ENCODE data around the gene TRPM2.

TRPM2 gene

DNA sequence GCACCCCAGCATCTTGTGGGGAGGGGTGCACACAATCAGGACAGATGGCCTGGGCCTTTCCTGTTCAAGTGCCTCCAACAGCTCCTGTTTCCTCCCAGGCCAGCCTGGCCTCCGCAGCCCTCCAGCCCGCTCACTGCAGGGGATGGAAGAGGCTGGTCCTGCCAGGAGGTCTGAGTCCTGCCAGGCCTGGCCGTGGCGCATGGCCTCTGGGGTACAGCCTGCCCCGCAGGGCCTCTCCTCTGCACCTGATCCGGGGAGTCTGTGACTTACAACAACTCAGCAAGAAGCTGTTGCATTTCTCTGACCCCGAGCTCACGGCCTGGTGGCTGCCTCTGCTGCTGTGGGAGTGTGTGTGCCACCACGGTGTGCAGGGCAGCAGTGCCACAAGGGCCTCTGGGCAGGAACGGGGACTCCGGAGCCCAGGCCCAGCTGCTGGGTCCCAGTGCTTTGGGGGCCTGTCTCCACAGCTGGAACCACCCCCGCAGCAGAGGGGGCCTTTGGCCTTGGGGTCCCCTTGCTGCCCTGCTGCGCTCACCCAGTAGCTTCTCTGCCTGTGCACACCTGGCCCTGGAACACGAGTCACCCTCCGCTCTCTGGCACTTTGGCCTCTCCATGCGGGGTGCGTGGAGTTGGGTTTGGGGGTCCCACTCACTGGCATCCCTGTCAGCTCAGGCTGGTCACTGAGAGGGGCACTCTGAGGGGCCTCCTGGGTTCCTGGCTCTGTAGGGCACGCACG, 84.4 kb downstream of the TRPM2 start:
- DNase-seq: peak in 5 of 10 donors; percentile 4 to 76 (median 49)
- intact Hi-C loops (cut with DNase I): no loop called here

DNA sequence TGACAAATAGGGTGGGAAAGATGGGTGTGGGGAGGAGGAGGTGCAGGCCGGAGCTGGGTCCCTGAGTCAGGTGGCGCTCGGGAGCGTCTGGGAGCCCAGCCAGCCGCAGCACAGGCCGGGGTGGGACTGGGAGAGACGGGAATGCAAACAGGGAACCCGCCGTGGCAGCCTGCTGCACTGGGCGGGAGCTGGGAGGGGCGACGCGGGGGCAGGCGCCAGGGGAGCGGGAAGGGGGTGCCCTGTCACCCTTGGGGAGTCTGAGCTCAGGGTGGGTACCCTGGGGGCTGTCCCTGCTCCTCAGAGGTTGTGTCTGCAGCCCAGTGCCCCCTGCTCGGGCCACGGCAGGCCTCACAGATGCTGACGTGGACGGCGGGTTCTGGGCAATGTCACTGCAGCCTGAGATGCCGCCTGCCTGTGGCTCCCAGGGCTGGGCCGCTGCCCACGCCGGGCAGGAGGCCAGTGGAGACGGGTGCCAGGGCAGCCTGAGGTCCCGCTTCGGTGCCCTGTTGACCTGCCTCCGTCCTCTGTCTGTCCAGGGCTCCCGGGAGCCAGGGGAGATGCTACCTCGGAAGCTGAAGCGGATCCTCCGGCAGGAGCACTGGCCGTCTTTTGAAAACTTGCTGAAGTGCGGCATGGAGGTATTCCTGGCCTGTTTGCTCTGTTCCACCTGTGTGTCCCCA, 85.2 kb downstream of the TRPM2 start:
- DNase-seq: peak in 5 of 10 donors; percentile 6 to 78 (median 74)
- intact Hi-C loops (cut with DNase I): no loop called here

DNA sequence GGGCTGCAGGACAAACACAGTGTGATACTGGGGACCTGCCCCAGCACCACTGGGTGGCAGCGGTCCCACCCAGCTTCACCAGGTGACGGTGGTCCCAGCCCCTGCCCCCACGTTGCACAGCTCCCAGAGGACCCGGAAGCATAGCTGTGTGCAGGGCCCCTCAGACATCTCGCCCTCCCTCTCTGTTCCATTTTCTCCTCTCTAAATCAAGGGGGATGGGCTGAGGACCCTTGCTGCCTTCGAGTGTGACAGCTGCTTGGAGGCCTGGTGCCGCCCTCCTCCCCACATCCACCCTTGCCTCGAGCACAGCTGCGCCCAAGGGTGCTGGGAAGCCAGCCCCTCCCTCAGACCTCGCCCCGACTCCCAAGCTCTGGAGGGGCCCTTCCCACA, 85.8 kb downstream of the TRPM2 start:
- intact Hi-C loops (cut with DNase I): no loop called here
- peak in 3 of 10 donors; percentile 57 to 63 (median 59) for DNase-seq

DNA sequence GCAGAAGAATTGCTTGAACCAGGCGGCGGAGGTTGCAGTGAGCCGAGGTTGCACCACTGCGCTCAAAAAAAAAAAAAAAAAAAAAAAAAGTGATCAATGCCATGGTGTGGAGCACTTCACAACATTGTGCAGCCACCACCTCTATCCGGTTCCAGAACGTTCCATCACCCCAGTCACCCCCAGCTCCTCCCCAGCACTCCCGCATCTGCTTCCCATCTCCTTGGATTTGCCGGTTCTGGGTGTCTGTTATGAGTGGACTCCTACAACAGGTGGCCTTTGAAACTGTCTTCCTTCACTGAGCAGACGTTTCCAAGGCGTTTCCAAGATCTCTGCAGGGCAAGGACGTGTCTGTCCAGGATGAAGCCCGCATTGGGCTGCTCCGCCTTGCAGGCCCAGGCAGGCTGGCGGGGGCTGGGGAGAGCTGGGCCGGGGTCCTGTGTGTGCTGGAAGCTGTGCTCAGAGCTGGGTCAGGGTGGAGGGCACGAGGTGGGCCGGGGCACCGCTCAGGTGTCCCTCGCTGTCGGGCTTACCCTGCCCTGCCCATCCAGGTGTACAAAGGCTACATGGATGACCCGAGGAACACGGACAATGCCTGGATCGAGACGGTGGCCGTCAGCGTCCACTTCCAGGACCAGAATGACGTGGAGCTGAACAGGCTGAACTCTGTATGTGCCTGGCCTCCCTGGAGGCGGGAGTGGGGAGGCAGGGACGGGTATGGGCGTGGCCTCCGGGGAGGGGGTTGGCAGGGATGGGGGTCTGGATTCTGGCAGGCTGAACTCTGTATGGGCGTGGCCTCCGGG, 87.0 kb downstream of the TRPM2 start:
- intact Hi-C loops (cut with DNase I): no loop called here
- DNase-seq: peak in 5 of 10 donors; percentile 2 to 80 (median 57)

DNA sequence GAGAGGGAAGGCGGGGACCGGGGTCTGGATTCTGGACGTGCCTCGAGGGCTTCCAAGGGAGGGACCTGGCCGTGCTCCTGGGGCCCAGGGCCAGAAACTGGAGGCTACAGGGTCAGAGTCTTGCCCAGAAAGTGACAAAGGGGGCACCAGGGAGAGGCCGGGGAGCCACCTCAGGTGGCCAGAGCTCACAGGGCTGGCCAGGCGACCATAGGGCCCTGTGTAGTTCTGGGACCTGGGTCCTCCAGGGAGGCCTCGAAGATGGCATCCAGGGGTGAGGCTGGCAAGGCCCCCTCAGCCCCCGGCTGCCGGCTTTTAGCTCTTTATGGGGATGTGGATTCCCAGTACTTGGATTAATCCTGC, 87.6 kb downstream of the TRPM2 start:
- intact Hi-C loops (cut with DNase I): no loop called here
- peak in 4 of 10 donors; percentile 20 to 72 (median 66) for DNase-seq

DNA sequence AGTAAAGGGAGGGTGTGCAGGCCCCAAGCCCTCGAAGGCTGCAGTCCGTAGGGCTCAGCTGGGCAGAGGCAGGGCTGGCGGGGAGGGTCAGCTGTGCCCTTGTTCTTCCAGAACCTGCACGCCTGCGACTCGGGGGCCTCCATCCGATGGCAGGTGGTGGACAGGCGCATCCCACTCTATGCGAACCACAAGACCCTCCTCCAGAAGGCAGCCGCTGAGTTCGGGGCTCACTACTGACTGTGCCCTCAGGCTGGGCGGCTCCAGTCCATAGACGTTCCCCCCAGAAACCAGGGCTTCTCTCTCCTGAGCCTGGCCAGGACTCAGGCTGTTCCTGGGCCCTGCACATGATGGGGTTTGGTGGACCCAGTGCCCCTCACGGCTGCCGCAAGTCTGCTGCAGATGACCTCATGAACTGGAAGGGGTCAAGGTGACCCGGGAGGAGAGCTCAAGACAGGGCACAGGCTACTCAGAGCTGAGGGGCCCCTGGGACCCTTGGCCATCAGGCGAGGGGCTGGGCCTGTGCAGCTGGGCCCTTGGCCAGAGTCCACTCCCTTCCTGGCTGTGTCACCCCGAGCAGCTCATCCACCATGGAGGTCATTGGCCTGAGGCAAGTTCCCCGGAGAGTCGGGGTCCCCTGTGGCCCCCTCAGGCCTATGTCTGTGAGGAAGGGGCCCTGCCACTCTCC, 88.3 kb downstream of the TRPM2 start:
- DNase-seq: peak in 5 of 10 donors; percentile 3 to 73 (median 30)
- intact Hi-C loops (cut with DNase I): no loop called here

DNA sequence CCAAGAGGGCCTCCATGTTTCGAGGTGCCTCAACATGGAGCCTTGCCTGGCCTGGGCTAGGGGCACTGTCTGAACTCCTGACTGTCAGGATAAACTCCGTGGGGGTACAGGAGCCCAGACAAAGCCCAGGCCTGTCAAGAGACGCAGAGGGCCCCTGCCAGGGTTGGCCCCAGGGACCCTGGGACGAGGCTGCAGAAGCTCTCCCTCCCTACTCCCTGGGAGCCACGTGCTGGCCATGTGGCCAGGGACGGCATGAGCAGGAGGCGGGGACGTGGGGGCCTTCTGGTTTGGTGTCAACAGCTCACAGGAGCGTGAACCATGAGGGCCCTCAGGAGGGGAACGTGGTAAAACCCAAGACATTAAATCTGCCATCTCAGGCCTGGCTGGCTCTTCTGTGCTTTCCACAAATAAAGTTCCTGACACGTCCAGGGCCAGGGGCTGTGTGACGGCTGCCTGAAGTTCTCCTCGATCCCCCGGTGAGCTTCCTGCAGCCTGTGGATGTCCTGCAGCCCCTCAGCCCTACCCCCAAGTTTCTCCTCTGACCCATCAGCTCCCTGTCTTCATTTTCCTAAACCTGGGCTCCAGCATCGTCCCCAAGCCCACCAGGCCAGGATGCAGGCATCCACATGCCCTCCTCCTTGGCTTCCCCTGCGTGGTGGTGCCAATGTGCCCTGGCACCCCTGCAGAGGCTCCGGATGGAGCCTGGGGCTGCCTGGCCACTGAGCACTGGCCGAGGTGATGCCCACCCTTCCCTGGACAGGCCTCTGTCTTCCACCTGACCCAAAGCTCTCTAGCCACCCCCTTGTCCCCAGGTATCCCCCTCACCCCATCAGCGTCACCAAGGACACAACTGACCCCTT, 89.1 kb downstream of the TRPM2 start:
- DNase-seq: peak in 5 of 10 donors; percentile 1 to 78 (median 47)
- intact Hi-C loops (cut with DNase I): no loop called here

DNA sequence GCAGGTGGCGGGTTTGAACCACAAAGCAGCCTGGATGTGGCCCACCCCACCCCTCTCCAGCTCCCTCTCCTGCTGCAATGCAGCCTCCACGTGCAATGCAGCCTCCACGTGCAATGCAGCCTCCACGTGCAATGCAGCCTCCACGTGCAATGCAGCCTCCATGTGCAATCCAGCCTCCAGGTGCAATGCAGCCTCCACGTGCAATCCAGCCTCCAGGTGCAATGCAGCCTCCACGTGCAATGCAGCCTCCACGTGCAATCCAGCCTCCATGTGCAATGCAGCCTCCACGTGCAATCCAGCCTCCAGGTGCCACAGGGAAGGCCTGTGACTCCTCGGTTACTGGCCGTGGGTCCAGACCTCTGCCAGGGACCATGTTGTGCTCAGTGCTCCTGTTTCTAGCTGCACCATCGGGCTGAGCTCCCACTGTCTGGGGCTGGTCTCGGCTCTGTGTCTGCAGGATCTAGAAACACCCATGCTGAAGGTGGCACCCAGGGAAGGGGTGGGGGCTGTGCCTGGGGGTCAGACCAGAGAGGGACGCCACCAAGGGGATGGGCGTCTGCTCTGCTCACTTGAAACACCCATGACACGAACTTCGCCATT, 90.0 kb downstream of the TRPM2 start:
- peak in 5 of 10 donors; percentile 1 to 71 (median 40) for DNase-seq
- intact Hi-C loops (cut with DNase I): no loop called here

DNA sequence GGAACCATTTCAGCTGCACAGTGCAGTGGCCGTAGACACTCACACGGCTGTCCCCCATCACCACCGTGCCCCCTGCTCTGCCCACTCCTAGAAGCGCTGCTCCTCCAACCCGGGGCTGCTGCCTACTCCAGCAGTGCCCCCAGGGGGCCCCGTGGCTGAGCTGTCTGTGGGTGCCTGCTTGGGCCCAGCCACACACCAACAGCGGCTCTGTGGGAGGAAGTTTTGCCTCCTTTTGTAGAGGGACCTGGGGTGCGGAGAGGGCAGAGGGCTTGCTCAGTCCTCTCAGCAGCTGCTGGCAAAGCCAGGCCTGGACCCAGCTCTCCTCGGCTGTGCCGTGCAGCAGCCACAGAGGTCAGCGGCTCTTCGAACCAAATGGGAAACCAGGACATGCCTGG, 90.5 kb downstream of the TRPM2 start:
- DNase-seq: peak in 4 of 10 donors; percentile 4 to 62 (median 56)
- intact Hi-C loops (cut with DNase I): no loop called here

DNA sequence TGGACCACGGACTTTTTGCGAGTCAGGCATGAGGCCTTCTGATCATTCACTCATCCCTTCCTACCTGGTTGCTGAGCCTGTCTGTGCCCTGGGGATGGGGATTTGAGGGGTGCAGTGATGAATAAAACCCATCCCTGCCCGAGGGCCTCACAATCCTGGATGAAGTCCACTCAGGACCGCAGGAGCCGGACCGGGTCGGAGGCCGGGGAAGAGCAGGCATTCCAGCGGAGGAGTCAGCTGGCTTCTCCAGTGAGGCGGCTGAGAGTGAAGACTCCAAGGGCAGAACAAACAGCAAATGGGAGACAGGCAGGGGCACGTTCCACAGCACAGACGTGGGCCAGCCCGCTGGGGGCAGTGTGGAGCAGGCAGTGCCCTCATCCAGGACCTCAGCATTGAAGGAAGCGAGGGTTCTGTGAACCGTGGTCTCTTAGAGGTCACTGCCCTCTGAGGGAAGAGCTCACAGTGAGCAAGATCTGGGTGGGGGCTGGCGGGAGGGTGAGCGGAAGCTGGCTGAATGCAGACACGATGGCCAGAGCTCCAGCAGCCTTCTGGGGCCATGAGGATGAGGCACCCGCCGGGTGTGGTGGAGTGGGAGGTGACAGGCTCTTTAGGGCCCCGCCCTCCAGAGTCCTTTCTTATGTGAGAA, 91.0 kb downstream of the TRPM2 start:
- DNase-seq: peak in 5 of 10 donors; percentile 3 to 78 (median 66)
- intact Hi-C loops (cut with DNase I): no loop called here

DNA sequence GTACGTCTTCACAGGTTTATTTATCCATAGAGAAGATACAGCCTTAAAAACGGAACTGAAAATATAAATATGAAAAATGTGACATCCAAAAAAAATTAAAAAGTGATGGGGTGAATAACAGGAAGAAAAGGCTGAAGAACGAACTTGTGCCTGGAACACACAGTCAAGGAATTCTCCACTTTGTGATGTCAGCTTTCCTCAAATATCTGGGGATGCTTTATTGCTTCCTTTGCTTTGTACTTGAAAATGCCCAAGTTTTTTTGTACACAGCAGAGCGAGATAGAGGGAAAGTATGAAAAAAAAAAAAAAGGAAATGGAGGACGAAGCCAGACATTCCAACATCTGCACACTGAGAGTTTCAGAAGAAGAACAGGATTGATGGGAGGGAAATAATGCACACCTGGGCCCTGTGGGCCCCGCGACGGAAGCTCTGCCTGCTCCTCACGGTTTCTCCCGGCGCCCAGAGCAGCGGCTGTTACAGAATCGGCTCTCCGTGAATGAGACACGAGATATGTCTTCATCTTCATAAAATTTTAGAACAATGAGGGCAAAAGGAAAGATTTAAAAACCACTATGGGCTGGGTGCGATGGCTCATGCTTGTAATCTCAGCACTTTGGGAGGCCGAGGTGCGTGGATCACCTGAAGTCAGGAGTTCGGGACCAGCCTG, 91.9 kb downstream of the TRPM2 start:
- DNase-seq: peak in 4 of 10 donors; percentile 5 to 48 (median 36)
- intact Hi-C loops (cut with DNase I): no loop called here

DNA sequence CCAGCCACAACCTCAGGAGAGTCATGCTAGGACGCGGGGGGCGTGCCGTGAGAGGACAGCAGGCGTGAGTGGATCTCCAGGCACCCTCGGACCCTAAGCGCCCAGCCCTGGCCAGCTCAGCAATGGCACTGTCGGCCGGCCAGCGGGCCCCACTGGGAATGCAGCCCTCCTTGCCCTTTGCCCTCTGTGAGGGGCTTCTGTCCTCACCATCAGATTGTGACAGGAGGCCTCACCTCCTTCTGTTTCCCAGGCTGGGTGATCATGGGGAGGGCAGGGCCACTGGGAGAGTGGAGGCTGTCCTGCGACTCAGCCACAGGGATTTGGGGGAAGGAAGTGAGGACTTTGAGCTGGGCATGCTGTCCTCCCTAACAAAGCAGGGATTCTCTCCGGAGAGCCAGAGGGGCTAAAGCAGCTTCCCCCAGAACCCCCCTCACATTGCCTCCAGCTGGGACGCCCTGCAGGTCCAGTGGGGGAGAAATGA, 95.3 kb downstream of the TRPM2 start:
- intact Hi-C loops (cut with DNase I): no loop called here

DNA sequence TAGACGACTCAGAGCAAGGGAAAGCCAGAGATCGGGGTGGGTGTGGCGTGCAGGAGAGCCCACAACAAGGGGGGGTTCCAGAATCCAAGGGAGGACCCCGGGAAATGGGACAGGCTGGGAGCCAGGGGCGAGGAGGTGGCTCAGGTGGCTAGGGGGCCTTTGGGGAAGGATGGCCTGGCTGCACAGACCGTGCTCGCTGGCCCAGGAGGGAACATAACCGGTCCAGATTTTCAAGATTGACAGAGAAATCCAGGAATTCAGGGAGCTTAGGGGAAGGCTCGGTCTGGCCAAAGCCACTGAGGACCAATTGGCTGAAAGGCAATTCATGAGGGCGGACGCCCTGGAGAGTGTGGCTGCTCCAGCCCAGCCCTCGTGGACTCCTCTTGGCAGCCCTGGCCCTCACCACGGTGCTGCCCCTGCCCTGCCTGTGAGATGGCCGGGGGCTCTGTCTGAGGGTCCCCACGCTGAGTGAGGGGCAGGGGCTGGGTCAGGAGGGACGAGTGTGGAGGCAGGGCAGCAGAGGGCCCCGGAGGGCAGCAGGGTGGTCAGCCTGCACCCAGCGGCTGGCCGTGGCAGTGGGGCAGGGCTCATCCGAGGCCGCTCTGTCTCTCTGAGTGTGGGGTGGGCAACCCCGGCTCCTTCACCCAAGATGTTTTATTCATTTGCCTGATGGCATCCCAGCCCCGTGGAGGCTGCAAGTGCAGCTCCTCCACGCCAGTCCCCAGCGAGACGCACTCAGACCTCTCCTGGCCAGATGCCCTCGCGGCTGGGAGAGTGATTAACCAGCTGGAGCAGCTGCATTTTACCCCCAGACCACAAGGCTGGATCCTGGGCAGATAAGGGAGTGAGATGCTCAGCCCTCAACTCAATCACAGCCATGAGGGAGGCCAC, 96.3 kb downstream of the TRPM2 start:
- intact Hi-C loops (cut with DNase I): no loop called here
- DNase-seq: peak in 7 of 10 donors; percentile 4 to 77 (median 18)

More for the DNA sequence above, 95.3 kb downstream of the TRPM2 start:
- peak in 7 of 10 donors; percentile 4 to 84 (median 17) for DNase-seq

DNA sequence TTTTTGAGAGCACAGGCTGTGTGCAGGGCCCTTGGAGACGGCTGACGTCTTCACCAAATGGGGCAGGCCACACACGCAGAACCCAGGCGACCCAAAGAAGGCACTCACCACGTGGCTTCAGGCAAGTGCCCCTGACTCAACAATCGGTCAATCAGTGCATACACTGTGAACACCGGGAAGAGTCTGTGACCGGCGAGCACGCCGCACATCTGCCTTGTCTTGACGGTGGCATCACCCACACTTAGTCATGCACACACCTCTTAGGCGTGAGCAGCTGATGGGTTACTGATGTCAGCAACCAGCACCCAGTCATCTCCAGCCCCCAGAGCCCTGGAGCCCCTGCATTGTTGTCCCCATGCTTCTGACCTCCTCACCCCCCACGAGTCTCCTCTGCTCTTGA, 97.0 kb downstream of the TRPM2 start:
- DNase-seq: peak in 7 of 10 donors; percentile 2 to 73 (median 20)
- intact Hi-C loops (cut with DNase I): no loop called here

DNA sequence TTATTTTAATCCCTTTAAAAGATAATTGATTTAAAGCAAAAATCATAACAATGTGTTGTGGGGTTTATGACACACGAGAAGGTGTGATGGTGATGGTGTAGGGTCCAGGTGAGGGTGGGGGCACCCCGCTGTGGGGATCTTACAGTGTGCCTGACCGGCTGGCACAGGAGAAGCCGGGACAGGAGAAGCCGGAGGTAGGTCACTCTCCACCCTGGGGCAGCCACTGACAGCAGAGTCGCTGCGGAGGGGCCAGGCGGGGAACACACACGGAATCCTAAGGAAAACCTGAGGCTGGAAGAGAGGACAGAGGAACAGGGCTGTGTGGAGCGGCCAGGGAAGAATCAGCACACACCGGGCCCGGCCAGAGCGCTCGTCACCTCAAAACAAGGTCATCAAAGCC, 97.6 kb downstream of the TRPM2 start:
- intact Hi-C loops (cut with DNase I): no loop called here
- peak in 6 of 10 donors; percentile 5 to 84 (median 13) for DNase-seq

DNA sequence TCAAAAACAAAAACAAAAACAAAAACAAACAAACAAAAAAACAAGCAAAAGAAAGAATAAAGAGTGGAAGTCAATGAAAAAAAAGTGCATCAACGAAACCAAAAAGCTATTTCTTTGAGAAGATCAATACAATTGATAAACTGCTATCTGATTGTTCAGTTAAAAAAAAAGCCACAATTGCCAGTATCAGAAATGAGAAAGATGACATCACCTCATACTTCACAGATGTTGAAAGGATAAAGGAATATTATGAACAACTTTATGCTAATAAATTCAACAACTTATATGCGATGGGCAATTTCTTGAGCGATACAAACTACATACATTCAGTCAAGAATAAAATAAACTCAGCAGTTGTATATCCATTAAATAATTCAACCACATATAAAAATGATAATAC, 99.7 kb downstream of the TRPM2 start:
- intact Hi-C loops (cut with DNase I): no loop called here
- DNase-seq: no peak

DNA sequence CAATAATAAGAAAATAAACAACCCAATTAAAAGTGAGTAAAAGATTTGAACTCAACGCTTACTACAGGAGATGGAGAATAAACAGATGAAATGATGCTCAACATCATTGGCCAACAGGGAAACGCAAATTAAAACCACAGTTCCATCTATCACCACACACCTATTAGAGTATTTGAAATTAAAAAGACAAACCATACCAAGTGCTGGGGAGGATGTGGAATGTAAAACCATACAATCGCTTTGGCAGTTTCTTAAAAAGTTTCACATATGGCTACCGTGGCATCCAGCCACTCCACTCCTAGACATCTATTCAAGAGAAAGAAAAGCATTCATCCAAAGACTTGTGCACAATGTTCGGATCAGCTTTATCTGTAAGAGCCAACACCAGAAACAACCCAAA, 100.6 kb downstream of the TRPM2 start:
- no peak for DNase-seq
- intact Hi-C loops (cut with DNase I): no loop called here
